ENCODE results near the gene ABHD17A.

The ABHD17A gene

DNA sequence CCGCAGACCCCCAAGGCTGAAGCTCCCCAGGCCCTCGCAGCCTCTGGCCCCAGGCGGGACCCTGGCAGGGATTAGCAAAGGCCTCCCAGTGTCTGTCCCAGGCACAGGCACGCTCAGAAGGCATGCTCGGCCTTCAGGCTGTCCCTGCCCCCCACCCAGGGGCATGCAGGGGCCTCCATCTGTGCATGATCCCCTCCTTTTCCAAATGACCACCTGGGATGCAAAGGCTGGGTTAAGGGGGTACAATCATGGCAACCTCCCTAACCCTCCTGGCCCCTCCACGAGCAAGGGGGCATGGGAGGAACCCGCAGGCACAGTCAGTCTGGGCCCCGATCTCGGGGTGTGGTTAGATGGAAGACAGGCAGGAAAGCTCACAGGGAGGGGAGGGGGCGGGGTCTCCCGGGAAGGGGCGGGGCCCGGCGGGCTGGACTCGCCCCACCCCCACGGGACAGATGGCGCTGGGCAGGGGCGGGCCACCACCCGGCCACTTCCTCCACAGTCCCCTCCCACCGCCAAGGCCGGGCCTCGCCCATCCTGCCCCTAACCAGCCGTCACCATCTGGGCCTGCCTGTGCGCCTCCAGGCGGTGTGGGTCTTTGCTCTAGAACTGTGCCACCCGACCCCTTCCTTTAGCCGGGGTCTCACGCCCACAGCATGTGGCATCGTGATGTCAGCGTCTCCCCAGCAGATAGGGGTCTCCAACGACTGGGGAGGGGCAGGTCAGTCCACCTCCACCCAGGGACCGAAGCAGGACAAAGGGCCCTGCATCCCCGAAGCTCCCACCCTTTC lies 30.1 kb downstream of the ABHD17A start:
- H3K4me1 ChIP-seq (ENCODE audit: insufficient read depth, low read length) = peaks cover 34% of the 10 kb centered on the region
- H3K27ac ChIP-seq (ENCODE audit: low read depth, low read length) = peak overlapping the region; percentile 83
- H3K4me3 ChIP-seq (ENCODE audit: low read length) = peak overlapping the region; percentile 31
- peaks cover 2% of the 10 kb centered on the region for H3K27me3 ChIP-seq (ENCODE audit: insufficient read depth, low read length)
- 10% methylated on average over 33 of the region's 33 CpGs for WGBS
- H3K9ac ChIP-seq (ENCODE audit: low read depth, low read length) = peak overlapping the region; percentile 21; the same call in 1 of the 2 replicates
- H3K36me3 ChIP-seq (ENCODE audit: insufficient read depth, low read length) = no peaks in the 10 kb centered on the region
- no peaks in the 10 kb centered on the region for H3K9me3 ChIP-seq (ENCODE audit: insufficient read depth, low read depth, low read length)

DNA sequence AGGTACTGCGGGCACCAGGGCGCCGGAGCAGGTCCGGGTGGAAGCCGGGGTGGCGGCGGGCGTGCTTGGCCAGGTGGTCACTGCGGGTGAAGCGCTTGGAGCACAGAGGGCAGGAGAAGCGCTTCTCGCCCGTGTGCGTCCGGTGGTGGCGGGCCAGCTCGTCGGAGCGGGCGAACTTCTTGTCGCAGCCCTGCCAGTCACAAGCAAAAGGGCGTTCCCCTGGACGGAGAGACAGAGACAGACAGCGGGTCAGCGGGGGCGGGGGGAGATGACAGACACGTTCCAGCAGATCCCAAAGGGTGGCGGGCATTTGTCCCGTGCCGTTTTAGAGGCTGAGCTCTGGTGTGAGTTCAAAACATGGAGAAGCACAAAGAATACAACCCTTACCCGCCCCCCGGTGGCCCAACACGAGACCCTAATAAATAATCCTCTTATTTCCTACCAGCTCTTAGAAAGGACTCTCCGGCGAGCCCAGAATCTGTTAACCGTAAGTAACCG lies 30.7 kb downstream of the ABHD17A start:
- 76% methylated on average over 37 of the region's 37 CpGs for WGBS
- Histone ChIP-seq H3K4me1 (ENCODE audit: insufficient read depth, low read length) (peaks cover 29% of the 10 kb centered on the region), H3K27me3 (ENCODE audit: insufficient read depth, low read length) (no peaks in the 10 kb centered on the region), H3K27ac (ENCODE audit: low read depth, low read length) (peak overlapping the region; percentile 83), H3K9ac (ENCODE audit: low read depth, low read length) (peak overlapping the region; percentile 21; the same call in 1 of the 2 replicates), H3K36me3 (ENCODE audit: insufficient read depth, low read length) (no peaks in the 10 kb centered on the region), H3K9me3 (ENCODE audit: insufficient read depth, low read depth, low read length) (no peaks in the 10 kb centered on the region), H3K4me3 (ENCODE audit: low read length) (no peak overlapping the region)

DNA sequence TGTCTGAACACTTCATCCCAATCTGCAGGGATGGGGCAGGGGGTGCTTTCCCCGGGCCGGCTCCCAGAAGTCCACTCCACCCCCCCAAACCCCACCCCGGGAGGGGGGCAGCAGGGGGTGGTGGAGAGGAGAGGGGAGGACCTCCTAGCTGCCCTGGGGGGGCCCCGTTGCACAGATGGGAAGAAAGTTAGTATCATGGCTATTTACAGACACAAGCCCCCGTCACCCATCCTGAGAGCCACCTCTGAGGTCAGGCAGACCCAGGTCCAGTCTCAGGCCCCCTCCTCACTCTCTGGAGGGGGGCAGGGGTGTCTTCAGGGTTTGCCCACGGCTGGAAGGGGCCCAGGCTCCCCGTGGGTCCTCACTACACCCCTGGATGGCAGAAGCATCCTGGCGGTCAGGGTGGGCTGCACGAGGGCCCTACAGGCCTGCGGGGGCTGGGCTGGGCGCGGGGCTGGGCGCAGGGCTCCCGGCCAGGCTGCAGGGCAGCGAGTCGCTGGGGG lies 31.2 kb downstream of the ABHD17A start:
- Histone ChIP-seq H3K27ac (ENCODE audit: low read depth, low read length) (peak overlapping the region; percentile 83; the same call in 1 of the 2 replicates), H3K4me3 (ENCODE audit: low read length) (no peak overlapping the region), H3K4me1 (ENCODE audit: insufficient read depth, low read length) (peaks cover 25% of the 10 kb centered on the region), H3K27me3 (ENCODE audit: insufficient read depth, low read length) (no peaks in the 10 kb centered on the region), H3K9ac (ENCODE audit: low read depth, low read length) (no peak overlapping the region), H3K36me3 (ENCODE audit: insufficient read depth, low read length) (no peaks in the 10 kb centered on the region), H3K9me3 (ENCODE audit: insufficient read depth, low read depth, low read length) (no peaks in the 10 kb centered on the region)
- 88% methylated on average over 13 of the region's 16 CpGs for WGBS

DNA sequence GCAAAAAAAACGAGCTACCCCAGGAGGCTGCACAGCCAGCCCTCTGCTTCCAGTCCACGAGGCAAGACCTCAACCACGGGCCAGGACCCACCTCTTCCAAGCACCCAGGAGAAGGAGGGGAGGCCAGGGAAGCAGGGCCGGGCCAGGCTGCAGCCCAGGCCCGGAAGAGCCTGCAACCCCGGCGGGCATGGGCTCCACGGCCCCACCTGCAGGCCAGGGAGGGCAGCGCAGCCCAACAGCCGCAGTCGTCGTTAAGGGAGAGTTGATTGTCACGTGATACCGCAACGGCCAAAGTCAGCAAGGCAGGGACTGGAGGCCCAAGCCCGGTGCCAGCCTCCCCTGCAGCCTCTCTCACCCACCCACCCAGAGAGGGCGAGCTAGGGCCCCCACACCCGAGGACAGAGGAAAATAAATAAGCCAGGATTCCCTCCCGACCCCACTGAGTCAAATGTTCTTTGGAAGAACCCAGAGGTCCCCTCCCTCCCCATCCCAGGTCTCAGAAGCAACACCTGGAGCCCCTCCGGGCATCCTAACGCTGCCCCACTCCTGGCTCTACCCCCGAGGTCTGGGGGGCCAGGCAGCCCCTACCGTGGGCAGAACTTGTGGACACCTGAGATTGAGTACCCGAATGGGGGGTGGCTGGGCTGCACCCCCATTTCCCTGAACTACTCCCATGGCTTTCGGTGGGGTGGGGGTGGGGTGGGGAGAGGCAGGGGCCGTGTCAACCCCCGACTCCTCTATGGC lies 31.8 kb downstream of the ABHD17A start:
- Histone ChIP-seq H3K9ac (ENCODE audit: low read depth, low read length) (no peak overlapping the region), H3K4me3 (ENCODE audit: low read length) (no peak overlapping the region), H3K27me3 (ENCODE audit: insufficient read depth, low read length) (no peaks in the 10 kb centered on the region), H3K27ac (ENCODE audit: low read depth, low read length) (no peak overlapping the region), H3K4me1 (ENCODE audit: insufficient read depth, low read length) (peaks cover 23% of the 10 kb centered on the region), H3K9me3 (ENCODE audit: insufficient read depth, low read depth, low read length) (no peaks in the 10 kb centered on the region), H3K36me3 (ENCODE audit: insufficient read depth, low read length) (no peaks in the 10 kb centered on the region)
- 57% methylated on average over 24 of the region's 27 CpGs for WGBS

DNA sequence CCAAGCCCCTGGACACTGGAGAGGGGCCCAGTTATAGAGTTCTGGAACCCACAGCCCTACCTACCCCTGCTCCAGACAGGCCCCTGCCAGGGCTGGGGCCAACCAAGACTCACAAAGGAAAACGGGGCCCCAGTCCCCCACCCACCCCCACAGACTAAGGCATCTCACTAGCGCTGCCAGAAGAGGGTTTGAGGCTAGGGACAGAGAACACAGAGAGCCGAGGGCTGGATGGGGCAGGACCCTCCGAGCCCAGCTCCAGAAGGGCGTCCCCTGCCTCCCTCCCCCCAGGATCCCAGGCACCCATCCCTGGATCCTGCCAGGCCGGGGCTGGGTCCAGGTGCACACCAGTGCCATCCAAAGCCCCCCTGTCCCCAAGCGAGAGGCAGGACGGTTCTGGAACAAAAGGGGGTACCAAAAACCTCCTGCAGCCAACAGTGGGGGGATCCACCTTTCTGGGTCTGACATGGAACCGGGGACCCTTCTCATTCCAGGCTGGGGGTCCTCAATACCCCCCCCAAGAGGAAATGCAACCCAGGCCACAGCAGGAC lies 32.6 kb downstream of the ABHD17A start:
- no peaks in the 10 kb centered on the region for H3K27me3 ChIP-seq (ENCODE audit: insufficient read depth, low read length)
- H3K4me3 ChIP-seq (ENCODE audit: low read length) = no peak overlapping the region
- 92% methylated on average over 9 of the region's 9 CpGs for WGBS
- H3K36me3 ChIP-seq (ENCODE audit: insufficient read depth, low read length) = no peaks in the 10 kb centered on the region
- peak overlapping the region; percentile 30; the same call in 1 of the 2 replicates for H3K27ac ChIP-seq (ENCODE audit: low read depth, low read length)
- H3K9ac ChIP-seq (ENCODE audit: low read depth, low read length) = no peak overlapping the region
- H3K9me3 ChIP-seq (ENCODE audit: insufficient read depth, low read depth, low read length) = no peaks in the 10 kb centered on the region
- peaks cover 18% of the 10 kb centered on the region for H3K4me1 ChIP-seq (ENCODE audit: insufficient read depth, low read length)

DNA sequence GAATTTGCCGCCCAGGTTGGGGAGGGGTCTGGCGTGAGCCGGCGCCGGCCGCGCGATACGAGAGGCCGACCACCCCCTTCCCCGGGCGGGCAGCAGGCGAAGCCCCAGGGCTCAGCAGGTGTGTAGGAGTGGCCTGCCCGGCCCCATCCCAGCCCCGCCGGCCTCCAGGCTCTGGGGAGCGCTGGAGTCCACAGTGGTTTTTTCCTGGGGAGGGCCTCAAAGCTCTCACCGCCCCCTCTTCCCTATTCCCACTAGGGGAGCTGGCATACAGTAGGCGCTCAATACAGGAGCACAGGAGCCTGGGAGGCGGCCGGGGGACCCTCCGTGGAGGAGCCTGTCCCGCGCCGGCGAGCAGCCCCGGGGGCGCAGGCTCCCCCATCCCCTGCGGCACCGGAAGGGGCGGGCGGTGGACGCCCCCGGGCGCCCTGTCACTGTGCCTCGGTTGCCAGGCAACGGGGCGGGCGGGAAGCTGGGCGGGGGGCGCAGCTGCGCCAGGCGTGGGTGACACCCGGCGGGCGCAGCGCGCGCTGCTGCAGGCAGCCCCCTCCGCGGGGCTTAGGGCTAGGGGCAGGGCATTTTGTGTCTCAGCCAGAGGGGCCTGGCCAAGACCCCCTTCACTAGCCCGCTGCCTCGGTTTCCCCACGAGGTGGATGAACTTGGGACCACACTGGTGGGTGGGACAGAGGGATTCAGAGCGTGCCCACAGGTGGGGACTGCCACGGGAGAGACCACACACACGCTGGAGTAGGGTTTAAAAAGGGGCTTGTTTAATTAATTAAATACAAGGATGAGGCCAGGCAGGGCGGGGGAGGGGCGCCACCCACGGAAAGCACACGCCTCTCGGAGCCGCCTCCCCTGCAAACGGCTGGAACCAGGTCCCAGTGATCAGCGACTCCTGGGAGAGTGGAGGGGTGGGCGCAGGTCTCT lies 33.4 kb downstream of the ABHD17A start:
- Histone ChIP-seq H3K4me3 (ENCODE audit: low read length) (no peak overlapping the region), H3K27ac (ENCODE audit: low read depth, low read length) (peak overlapping the region; percentile 30; the same call in 1 of the 2 replicates), H3K9ac (ENCODE audit: low read depth, low read length) (no peak overlapping the region), H3K9me3 (ENCODE audit: insufficient read depth, low read depth, low read length) (no peaks in the 10 kb centered on the region), H3K27me3 (ENCODE audit: insufficient read depth, low read length) (no peaks in the 10 kb centered on the region), H3K36me3 (ENCODE audit: insufficient read depth, low read length) (no peaks in the 10 kb centered on the region), H3K4me1 (ENCODE audit: insufficient read depth, low read length) (peaks cover 22% of the 10 kb centered on the region)
- WGBS = 92% methylated on average over 66 of the region's 66 CpGs

DNA sequence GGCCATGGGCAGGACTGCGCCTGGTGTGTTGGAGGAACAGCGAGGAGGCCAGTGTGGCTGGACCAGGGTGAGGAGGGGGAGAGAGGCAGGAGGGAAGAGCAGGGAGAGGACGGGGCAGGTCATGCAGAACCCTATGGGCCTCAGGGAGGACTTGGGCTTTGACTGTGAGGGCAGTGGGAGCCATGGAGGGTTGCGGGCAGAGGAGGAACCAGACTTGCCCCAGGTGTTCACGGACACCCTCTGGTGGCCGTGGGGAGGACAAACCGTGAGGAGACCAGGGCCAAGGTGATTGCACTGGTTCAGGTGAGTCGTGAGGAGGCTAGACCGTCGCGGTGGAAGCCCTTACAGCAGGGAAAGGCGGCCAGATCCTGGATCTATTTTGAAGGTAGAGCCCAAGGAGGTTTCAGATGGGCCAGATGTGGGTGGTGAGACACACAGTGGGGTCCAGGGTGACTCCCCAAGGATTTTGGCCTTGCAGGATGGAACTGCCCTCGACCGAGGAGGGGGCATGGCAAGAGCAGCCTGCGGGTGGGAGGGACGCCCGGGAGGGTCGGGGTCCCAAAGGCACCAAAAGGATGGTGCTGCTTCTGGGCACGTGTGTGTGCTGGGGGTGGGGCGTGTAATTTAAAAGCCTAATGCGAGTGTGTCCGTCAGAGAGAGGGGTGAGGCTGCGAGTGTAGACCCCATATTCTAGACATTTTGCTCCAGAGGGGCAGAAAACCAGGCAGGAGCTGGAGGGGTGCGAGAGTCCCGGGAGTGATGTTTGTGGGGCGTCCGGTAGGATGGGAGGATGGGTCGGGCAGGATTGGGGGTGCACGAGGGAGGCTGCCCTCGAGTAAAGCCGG lies 34.3 kb downstream of the ABHD17A start:
- Histone ChIP-seq H3K36me3 (ENCODE audit: insufficient read depth, low read length) (no peaks in the 10 kb centered on the region), H3K27me3 (ENCODE audit: insufficient read depth, low read length) (no peaks in the 10 kb centered on the region), H3K9ac (ENCODE audit: low read depth, low read length) (no peak overlapping the region), H3K4me3 (ENCODE audit: low read length) (no peak overlapping the region), H3K4me1 (ENCODE audit: insufficient read depth, low read length) (peaks cover 22% of the 10 kb centered on the region), H3K27ac (ENCODE audit: low read depth, low read length) (no peak overlapping the region), H3K9me3 (ENCODE audit: insufficient read depth, low read depth, low read length) (no peaks in the 10 kb centered on the region)
- WGBS = 93% methylated on average over 31 of the region's 31 CpGs

DNA sequence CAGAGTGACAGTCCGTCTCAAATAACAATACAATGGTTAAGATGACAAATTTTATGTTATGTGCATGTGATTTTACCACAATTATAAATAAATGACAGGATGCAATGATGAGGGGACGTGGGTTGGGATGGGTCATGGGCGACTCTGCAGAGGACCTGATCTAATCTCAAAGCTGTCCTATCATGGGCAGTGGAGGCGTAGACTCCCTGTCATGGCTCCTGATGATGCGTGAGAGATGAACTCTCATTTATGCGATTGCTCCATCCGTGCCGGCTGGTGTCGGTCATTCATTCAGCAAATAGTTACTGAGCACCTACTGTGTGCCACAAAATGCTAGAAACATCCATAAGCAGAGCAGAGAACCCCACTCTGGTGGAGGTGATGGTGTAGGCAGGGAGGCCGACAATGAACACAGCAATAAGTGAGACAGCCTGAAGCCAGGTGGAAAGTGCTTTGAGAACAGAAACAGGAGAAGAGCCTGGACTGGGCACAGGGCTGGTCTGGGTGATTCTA lies 35.4 kb downstream of the ABHD17A start:
- peaks cover 14% of the 10 kb centered on the region for H3K4me1 ChIP-seq (ENCODE audit: insufficient read depth, low read length)
- H3K27ac ChIP-seq (ENCODE audit: low read depth, low read length) = no peak overlapping the region
- no peaks in the 10 kb centered on the region for H3K9me3 ChIP-seq (ENCODE audit: insufficient read depth, low read depth, low read length)
- H3K9ac ChIP-seq (ENCODE audit: low read depth, low read length) = no peak overlapping the region
- 86% methylated on average over 10 of the region's 10 CpGs for WGBS
- H3K4me3 ChIP-seq (ENCODE audit: low read length) = no peak overlapping the region
- no peaks in the 10 kb centered on the region for H3K36me3 ChIP-seq (ENCODE audit: insufficient read depth, low read length)
- H3K27me3 ChIP-seq (ENCODE audit: insufficient read depth, low read length) = no peaks in the 10 kb centered on the region

DNA sequence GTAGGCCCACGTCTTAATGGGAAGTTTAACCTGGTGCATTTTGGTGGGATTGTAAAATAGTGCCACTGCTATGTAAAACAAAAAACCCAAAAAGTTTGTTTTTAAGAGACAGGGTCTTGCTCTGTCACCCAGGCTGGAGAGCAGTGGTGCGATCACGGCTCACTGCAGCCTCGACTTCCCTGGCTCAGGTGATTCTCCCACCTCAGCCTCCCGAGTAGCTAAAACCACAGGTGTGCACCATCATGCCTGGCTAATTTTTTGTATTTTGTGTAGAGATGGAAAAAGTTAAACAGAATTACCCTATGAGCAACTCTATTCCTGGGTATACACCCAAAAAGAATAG lies 36.2 kb downstream of the ABHD17A start:
- H3K9ac ChIP-seq (ENCODE audit: low read depth, low read length) = no peak overlapping the region
- H3K4me1 ChIP-seq (ENCODE audit: insufficient read depth, low read length) = peaks cover 9% of the 10 kb centered on the region
- peak overlapping the region; percentile 89; the same call in 1 of the 2 replicates for H3K4me3 ChIP-seq (ENCODE audit: low read length)
- 78% methylated on average over 5 of the region's 5 CpGs for WGBS
- no peaks in the 10 kb centered on the region for H3K36me3 ChIP-seq (ENCODE audit: insufficient read depth, low read length)
- H3K9me3 ChIP-seq (ENCODE audit: insufficient read depth, low read depth, low read length) = no peaks in the 10 kb centered on the region
- H3K27ac ChIP-seq (ENCODE audit: low read depth, low read length) = no peak overlapping the region; the same call in 1 of the 2 replicates
- H3K27me3 ChIP-seq (ENCODE audit: insufficient read depth, low read length) = no peaks in the 10 kb centered on the region
